Neural progenitor cell (in vitro differentiated cells): ENCODE results near the gene CCL16. TPM values are rescaled to one million over a fixed set of nuclear protein-coding genes. Genes with fewer than 3 reads are reported as not detected.

ENCODE experiments used
- DNase-seq: peaks from one replicate; pipeline ENCODE4 v3.0.0-alpha.2; 2016; ENCODE audit warnings: low spot score
- H2AFZ ChIP-seq: fragments of 200-600 bp; sonication (generic); replicated peaks from 2 replicates; pipeline ENCODE4 v1.6.1; 2016; ENCODE audit warnings: antibody characterized with exemption
- H3F3A ChIP-seq: fragments of 200-600 bp; sonication (generic); 2 replicates; pipeline ENCODE4 v1.6.1; 2016; ENCODE audit warnings: antibody characterized with exemption, low read depth
- H3K27ac ChIP-seq: fragments of 200-600 bp; sonication (generic); 2 replicates; pipeline ENCODE4 v1.5.1; 2016; ENCODE audit warnings: mild to moderate bottlenecking
- H3K27me3 ChIP-seq: fragments of 200-600 bp; sonication (generic); 2 replicates; pipeline ENCODE4 v1.6.1; 2016; ENCODE audit warnings: mild to moderate bottlenecking, moderate library complexity
- H3K36me3 ChIP-seq: fragments of 200-600 bp; sonication (generic); 2 replicates; pipeline ENCODE4 v1.5.1; 2016
- H3K4me1 ChIP-seq: fragments of 200-600 bp; sonication (generic); 2 replicates; pipeline ENCODE4 v1.6.1; 2016; ENCODE audit warnings: mixed run types
- H3K4me2 ChIP-seq: fragments of 200-600 bp; sonication (generic); 2 replicates; pipeline ENCODE4 v1.6.1; 2016
- H3K4me3 ChIP-seq: fragments of 200-600 bp; sonication (generic); 2 replicates; pipeline ENCODE4 v1.5.1; 2016
- H3K79me2 ChIP-seq: fragments of 200-600 bp; sonication (generic); 2 replicates; pipeline ENCODE4 v1.6.1; 2016; ENCODE audit warnings: low read depth
- H3K9ac ChIP-seq: fragments of 200-600 bp; sonication (generic); 2 replicates; pipeline ENCODE4 v1.6.1; 2016
- H3K9me3 ChIP-seq: fragments of 200-600 bp; sonication (generic); 2 replicates; pipeline ENCODE4 v1.5.1; 2016; ENCODE audit warnings: low read depth
- H4K20me1 ChIP-seq: fragments of 200-600 bp; sonication (generic); 2 replicates; pipeline ENCODE4 v1.6.1; 2016; ENCODE audit warnings: low read depth
- H3K27ac Mint-ChIP-seq: 3 replicates; pipeline ENCODE4 v1.8.0; 2021; ENCODE audit warnings: mixed read lengths
- H3K27me3 Mint-ChIP-seq: 2 replicates; pipeline ENCODE4 v1.8.0; 2022; ENCODE audit warnings: low read depth, mild to moderate bottlenecking, inconsistent platforms, moderate library complexity, mixed read lengths; ENCODE audit not compliant: insufficient read depth
- H3K36me3 Mint-ChIP-seq: 3 replicates; pipeline ENCODE4 v1.8.0; 2021; ENCODE audit warnings: mixed read lengths
- H3K4me1 Mint-ChIP-seq: 3 replicates; pipeline ENCODE4 v1.8.0; 2021; ENCODE audit warnings: mixed read lengths
- H3K4me3 Mint-ChIP-seq: 3 replicates; pipeline ENCODE4 v1.8.0; 2021; ENCODE audit warnings: mild to moderate bottlenecking, moderate library complexity, mixed read lengths
- H3K9me3 Mint-ChIP-seq: 3 replicates; pipeline ENCODE4 v1.8.0; 2020; ENCODE audit warnings: mixed read lengths
- EZH2 ChIP-seq: fragments of 200-600 bp; sonication (generic); IDR thresholded peaks from 2 replicates; pipeline ENCODE4 v1.6.1; 2017; ENCODE audit warnings: antibody characterized with exemption, mild to moderate bottlenecking, moderate library complexity
- EZH2phosphoT487 ChIP-seq: fragments of 200-600 bp; sonication (generic); IDR thresholded peaks from 2 replicates; pipeline ENCODE4 v1.6.1; 2017; ENCODE audit warnings: antibody characterized with exemption
- total RNA-seq: library from RNA; depleted of rRNA; stranded (reverse); fragments of >200 nt; gene quantifications from 2 replicates; pipeline ENCODE4 v1.2.3, GENCODE V29; 2015; ENCODE audit warnings: low replicate concordance
- TF ChIP-seq, protein P1 (sequence below): fragments of 200-600 bp; sonication (generic); IDR thresholded peaks from 2 replicates; pipeline ENCODE4 v1.5.1; 2017; ENCODE audit warnings: antibody characterized with exemption, mild to moderate bottlenecking

Gene CCL16
- total RNA-seq, 1 donor from 2014 or later: not detected

DNA sequence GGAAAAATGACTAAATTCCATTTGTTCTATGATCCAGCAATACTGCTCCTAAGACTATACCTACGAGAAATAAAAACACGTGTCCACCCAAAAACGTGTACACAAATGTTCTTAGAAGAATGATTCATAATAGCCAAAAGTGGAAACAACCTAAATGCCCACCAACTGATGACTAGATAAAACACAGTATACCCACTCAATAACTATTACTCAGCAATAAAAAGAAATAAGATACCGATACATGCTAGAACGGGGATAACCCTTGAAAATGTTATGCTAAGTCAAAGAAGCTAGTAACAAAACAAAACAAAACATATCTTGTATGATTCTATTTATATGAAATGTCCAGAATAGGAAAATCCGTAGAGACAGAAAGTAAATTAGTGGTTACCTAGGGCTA is 17.6 kb downstream of the CCL16 start:
- Mint-ChIP-seq H3K27ac (no peak overlapping the region), H3K36me3 (no peaks in the 10 kb centered on the region), H3K4me1 (no peaks in the 10 kb centered on the region), H3K27me3 (no peaks in the 10 kb centered on the region), H3K4me3 (no peak overlapping the region), H3K9me3 (no peaks in the 10 kb centered on the region)
- DNase-seq: no peak
- no peak overlapping the region for H3K4me2 ChIP-seq
- no peaks in the 10 kb centered on the region for H3K9me3 ChIP-seq
- H3F3A ChIP-seq: no peaks in the 10 kb centered on the region
- no peak overlapping the region for H3K4me3 ChIP-seq
- H3K4me1 ChIP-seq: no peaks in the 10 kb centered on the region
- TF ChIP-seq, protein P1, sequence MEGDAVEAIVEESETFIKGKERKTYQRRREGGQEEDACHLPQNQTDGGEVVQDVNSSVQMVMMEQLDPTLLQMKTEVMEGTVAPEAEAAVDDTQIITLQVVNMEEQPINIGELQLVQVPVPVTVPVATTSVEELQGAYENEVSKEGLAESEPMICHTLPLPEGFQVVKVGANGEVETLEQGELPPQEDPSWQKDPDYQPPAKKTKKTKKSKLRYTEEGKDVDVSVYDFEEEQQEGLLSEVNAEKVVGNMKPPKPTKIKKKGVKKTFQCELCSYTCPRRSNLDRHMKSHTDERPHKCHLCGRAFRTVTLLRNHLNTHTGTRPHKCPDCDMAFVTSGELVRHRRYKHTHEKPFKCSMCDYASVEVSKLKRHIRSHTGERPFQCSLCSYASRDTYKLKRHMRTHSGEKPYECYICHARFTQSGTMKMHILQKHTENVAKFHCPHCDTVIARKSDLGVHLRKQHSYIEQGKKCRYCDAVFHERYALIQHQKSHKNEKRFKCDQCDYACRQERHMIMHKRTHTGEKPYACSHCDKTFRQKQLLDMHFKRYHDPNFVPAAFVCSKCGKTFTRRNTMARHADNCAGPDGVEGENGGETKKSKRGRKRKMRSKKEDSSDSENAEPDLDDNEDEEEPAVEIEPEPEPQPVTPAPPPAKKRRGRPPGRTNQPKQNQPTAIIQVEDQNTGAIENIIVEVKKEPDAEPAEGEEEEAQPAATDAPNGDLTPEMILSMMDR: no peak
- TF ChIP-seq EZH2phosphoT487 (no peak), EZH2 (no peak)
- no peak overlapping the region for H3K27ac ChIP-seq
- no peaks in the 10 kb centered on the region for H3K27me3 ChIP-seq
- no peak overlapping the region for H3K9ac ChIP-seq
- H3K79me2 ChIP-seq: no peaks in the 10 kb centered on the region
- no peaks in the 10 kb centered on the region for H3K36me3 ChIP-seq
- no peak overlapping the region for H2AFZ ChIP-seq
- H4K20me1 ChIP-seq: no peaks in the 10 kb centered on the region

DNA sequence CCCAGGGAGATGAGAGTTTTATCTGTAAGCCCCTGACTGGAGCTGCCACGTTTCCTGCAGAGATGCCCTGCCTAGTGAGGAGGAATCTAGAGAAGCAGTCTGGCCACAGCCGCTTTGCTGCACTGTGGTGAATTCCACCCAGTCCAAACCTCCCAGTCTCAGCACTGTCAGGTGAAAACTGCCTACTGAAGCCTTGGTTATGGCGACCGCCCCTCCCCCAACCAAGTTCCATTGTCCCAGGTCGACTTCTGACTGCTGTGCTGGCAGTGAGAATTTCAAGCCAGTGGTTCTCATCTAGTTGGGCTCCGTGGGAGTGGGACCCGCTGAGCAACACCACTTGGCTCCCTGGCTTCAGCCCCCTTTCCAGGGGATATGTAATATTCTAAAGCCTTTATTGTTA is 27.6 kb downstream of the CCL16 start:
- H3K4me2 ChIP-seq: peak overlapping the region; percentile 39
- H3K36me3 ChIP-seq: no peaks in the 10 kb centered on the region
- Mint-ChIP-seq H3K4me1 (peaks cover 6% of the 10 kb centered on the region), H3K27ac (no peak overlapping the region), H3K27me3 (peaks cover 3% of the 10 kb centered on the region), H3K36me3 (no peaks in the 10 kb centered on the region), H3K9me3 (no peaks in the 10 kb centered on the region), H3K4me3 (no peak overlapping the region)
- H4K20me1 ChIP-seq: no peaks in the 10 kb centered on the region
- peaks cover 10% of the 10 kb centered on the region for H3K4me1 ChIP-seq
- H2AFZ ChIP-seq: peak overlapping the region; percentile 89
- no peak overlapping the region for H3K9ac ChIP-seq
- H3K4me3 ChIP-seq: no peak overlapping the region
- TF ChIP-seq EZH2 (no peak), EZH2phosphoT487 (no peak)
- TF ChIP-seq, protein P1: no peak
- H3K27ac ChIP-seq: no peak overlapping the region
- no peaks in the 10 kb centered on the region for H3K9me3 ChIP-seq
- no peaks in the 10 kb centered on the region for H3K79me2 ChIP-seq
- no peaks in the 10 kb centered on the region for H3K27me3 ChIP-seq
- DNase-seq: peak; percentile 24
- no peaks in the 10 kb centered on the region for H3F3A ChIP-seq

DNA sequence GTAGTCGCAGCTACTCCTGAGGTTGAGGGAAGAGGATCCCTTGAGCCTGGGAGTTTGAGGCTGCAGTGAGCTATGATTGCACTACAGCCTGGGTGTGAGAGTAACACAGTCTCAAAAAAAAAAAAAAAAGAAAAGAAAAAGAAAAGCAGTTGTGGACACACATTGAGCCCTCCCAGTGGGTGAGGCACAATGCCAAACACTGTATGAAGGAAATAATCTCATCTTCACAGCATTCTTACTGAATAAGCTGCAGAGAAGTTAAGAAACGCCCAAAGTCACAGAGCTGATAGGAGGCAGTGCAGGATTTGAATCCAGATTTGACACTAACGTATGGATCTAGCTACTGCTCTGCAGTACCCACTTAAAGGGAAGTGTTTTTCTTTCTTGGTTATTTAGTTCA is 31.9 kb downstream of the CCL16 start:
- peaks cover 10% of the 10 kb centered on the region for H3K4me1 ChIP-seq
- peaks cover 2% of the 10 kb centered on the region for H3K27me3 Mint-ChIP-seq
- TF ChIP-seq, protein P1: no peak
- TF ChIP-seq EZH2 (no peak), EZH2phosphoT487 (no peak)
- H3K27me3 ChIP-seq: no peaks in the 10 kb centered on the region
- no peak overlapping the region for H3K9ac ChIP-seq
- no peak overlapping the region for H3K27ac ChIP-seq
- no peaks in the 10 kb centered on the region for H3K36me3 ChIP-seq
- H2AFZ ChIP-seq: no peak overlapping the region
- H3K9me3 ChIP-seq: no peaks in the 10 kb centered on the region
- no peak overlapping the region for H3K27ac Mint-ChIP-seq
- no peak for DNase-seq
- no peaks in the 10 kb centered on the region for H3K9me3 Mint-ChIP-seq
- H3K79me2 ChIP-seq: no peaks in the 10 kb centered on the region
- no peaks in the 10 kb centered on the region for H4K20me1 ChIP-seq
- peaks cover 6% of the 10 kb centered on the region for H3K4me1 Mint-ChIP-seq
- no peak overlapping the region for H3K4me2 ChIP-seq
- H3K4me3 ChIP-seq: no peak overlapping the region
- H3F3A ChIP-seq: no peaks in the 10 kb centered on the region
- H3K4me3 Mint-ChIP-seq: no peak overlapping the region
- H3K36me3 Mint-ChIP-seq: no peaks in the 10 kb centered on the region

DNA sequence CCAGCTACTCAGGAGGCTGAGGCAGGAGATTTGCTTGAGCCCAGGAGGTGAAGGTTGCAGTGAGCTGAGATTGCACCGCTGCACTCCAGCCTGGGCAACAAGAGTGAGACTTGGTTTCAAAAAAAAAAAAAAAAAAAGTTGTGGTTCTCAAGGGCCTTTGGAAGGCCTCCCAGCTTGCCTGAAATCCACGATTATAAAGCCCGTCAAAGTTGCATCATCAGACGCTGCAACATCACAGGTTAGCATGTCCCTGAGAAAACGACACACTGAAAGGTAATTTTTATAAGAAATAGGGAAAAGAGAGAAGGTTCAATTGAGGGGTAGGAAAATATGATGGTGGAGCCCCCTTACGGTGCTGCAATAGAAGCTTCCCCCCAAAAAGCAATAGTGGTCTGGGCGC is 33.2 kb downstream of the CCL16 start:
- Mint-ChIP-seq H3K9me3 (no peaks in the 10 kb centered on the region), H3K36me3 (no peaks in the 10 kb centered on the region), H3K4me1 (no peaks in the 10 kb centered on the region), H3K27ac (no peak overlapping the region), H3K4me3 (no peak overlapping the region), H3K27me3 (peaks cover 4% of the 10 kb centered on the region)
- Histone ChIP-seq H3K9ac (no peak overlapping the region), H3K4me1 (no peaks in the 10 kb centered on the region), H3K4me2 (no peak overlapping the region), H3K9me3 (no peaks in the 10 kb centered on the region), H2AFZ (no peak overlapping the region), H3K27me3 (no peaks in the 10 kb centered on the region), H3K27ac (no peak overlapping the region), H3K36me3 (no peaks in the 10 kb centered on the region), H3K4me3 (no peak overlapping the region), H3K79me2 (no peaks in the 10 kb centered on the region), H3F3A (no peaks in the 10 kb centered on the region), H4K20me1 (no peaks in the 10 kb centered on the region)
- TF ChIP-seq, protein P1: no peak
- no peak for TF ChIP-seq EZH2
- TF ChIP-seq EZH2phosphoT487: no peak
- DNase-seq: no peak
